ENCODE measurements around the gene FHOD3.

DNA sequence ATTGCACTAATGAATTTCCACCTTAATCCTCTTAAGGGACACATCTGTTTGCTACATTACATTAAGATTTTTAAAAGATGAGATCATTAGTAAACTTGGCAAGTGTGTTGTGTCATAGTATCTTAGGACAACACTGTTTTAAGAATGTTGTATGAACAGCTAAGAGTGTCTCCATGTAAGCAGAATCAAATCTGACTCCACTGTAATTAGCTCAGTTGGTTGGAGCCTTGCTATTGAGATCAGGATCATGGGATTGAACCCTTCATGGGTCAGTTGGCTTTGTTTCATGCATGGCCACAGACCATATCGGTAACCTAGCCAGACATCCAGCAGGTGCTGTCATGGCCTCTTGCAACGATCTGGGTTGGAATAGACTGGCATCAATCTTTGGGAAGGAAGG is 5.2 kb downstream of the FHOD3 start:
- no peak for TF ChIP-seq POLR2A (IDR thresholded peaks at IDR 0.05; ENCODE audit: low read depth, low read length)
- no peak for TF ChIP-seq POLR2AphosphoS5 (IDR thresholded peaks at IDR 0.05; ENCODE audit: low read depth, low read length)
- no peak for TF ChIP-seq TAF1 (IDR thresholded peaks at IDR 0.05; ENCODE audit: low read depth, low read length)
- TF ChIP-seq SPI1 (IDR thresholded peaks at IDR 0.05; ENCODE audit: low read depth, low read length) = no peak
- TF ChIP-seq PAX5 (IDR thresholded peaks at IDR 0.05; ENCODE audit: insufficient read depth, low read length, severe bottlenecking) = no peak
- no peak for TF ChIP-seq POU2F2 (IDR thresholded peaks at IDR 0.05; ENCODE audit: low read depth, low read length)

Data from GM12891 (cell line).